GM19467 (cell line): Measurements from ENCODE around the gene CACNA2D1.

Experiments
- ATAC-seq: cut with Tn5 transposase; IDR thresholded peaks from one replicate; pipeline ENCODE4 v1.9.1; 2021; ENCODE audit warnings: mild to moderate bottlenecking, moderate library complexity; ENCODE audit not compliant: unreplicated experiment

The CACNA2D1 gene

DNA sequence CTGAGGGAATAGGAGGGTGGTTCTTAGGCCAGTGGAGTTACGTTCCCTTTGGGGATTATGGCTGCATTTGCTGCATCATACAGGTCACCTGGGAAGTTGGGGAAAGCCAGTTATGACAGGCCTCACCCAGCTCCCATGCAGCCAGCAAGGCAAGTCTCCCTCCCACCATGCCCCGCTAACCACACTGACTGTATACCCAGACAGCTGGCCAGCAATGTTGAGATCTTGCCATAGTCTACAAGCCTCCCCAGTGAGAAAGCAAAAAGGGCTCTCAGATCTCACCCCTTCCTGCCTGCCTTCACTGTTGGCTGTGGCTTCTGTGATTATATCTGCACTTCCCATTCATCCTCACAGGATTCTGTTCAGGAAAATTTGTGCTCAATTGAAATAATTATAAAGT lies 540.5 kb downstream of the CACNA2D1 start:
- no peak for ATAC-seq

DNA sequence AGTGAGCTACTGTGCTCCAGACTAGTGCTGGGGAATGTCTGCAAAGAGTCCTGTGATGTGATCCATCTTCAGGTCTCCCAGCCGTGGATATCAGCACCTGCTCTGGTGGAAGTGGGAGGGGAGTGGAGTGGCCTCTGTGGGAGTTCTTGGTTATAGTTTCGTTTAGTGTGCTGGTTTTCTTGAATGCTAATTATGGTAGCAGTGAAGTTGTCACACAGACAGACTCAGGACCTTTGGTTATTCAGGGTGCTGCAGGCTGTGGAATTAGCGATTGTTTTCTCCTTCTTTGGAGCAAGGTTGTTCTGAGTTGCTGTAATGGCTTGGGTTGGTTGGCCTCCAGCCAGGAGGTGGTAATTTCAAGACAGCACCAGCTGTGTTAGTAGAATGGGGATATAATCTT lies 541.0 kb downstream of the CACNA2D1 start:
- ATAC-seq: no peak
